DOHH2 (cell line): ENCODE data around the gene SLC49A3.

Experiments
- H3F3A ChIP-seq: fragments of 200-600 bp; sonication (generic), shearing (Covaris generic); 2 replicates; pipeline ENCODE4 v1.6.0; 2016; ENCODE audit warnings: antibody characterized with exemption, mild to moderate bottlenecking; ENCODE audit not compliant: control insufficient read depth, insufficient read depth
- H3K27ac ChIP-seq: fragments of 200-600 bp; sonication (generic); 2 replicates; pipeline ENCODE4 v1.5.1; 2014; ENCODE audit warnings: low read depth, mild to moderate bottlenecking, low read length, moderate library complexity
- H3K27me3 ChIP-seq: fragments of 200-600 bp; sonication (generic); 2 replicates; pipeline ENCODE4 v1.6.1; 2014; ENCODE audit warnings: mild to moderate bottlenecking, low read length, mixed read lengths; ENCODE audit not compliant: control insufficient read depth
- H3K36me3 ChIP-seq: fragments of 200-600 bp; sonication (generic); 2 replicates; pipeline ENCODE4 v1.6.1; 2014; ENCODE audit warnings: mild to moderate bottlenecking, low read length, moderate library complexity, mixed read lengths; ENCODE audit not compliant: control insufficient read depth
- H3K4me1 ChIP-seq: fragments of 200-600 bp; sonication (generic); 2 replicates; pipeline ENCODE4 v1.6.1; 2014; ENCODE audit warnings: mild to moderate bottlenecking, low read length, mixed read lengths; ENCODE audit not compliant: control insufficient read depth
- H3K4me2 ChIP-seq: fragments of 200-600 bp; sonication (generic); 2 replicates; pipeline ENCODE4 v1.6.0; 2014; ENCODE audit warnings: mild to moderate bottlenecking, low read length, moderate library complexity
- H3K4me3 ChIP-seq: fragments of 200-600 bp; sonication (generic); 2 replicates; pipeline ENCODE4 v1.5.1; 2014; ENCODE audit warnings: mild to moderate bottlenecking, low read length, mixed read lengths
- H3K79me2 ChIP-seq: fragments of 200-600 bp; sonication (generic); 2 replicates; pipeline ENCODE4 v1.6.1; 2014; ENCODE audit warnings: mild to moderate bottlenecking, low read length, mixed read lengths; ENCODE audit not compliant: control insufficient read depth
- H3K9me2 ChIP-seq: fragments of 200-600 bp; sonication (generic); replicated peaks from 2 replicates; pipeline ENCODE4 v1.6.1; 2014; ENCODE audit warnings: mild to moderate bottlenecking, low read length, mixed read lengths; ENCODE audit not compliant: control insufficient read depth
- H3K9me3 ChIP-seq: fragments of 200-600 bp; sonication (generic); 2 replicates; pipeline ENCODE4 v1.6.1; 2014; ENCODE audit warnings: antibody characterized with exemption, low read length, mixed read lengths; ENCODE audit not compliant: control insufficient read depth, insufficient read depth
- H4K20me1 ChIP-seq: fragments of 200-600 bp; sonication (generic); 2 replicates; pipeline ENCODE4 v1.6.0; 2014; ENCODE audit warnings: low read depth, mild to moderate bottlenecking, antibody characterized with exemption, low read length, moderate library complexity; ENCODE audit not compliant: control insufficient read depth, insufficient read depth
- EZH2phosphoT487 ChIP-seq: fragments of 200-600 bp; sonication (generic); IDR thresholded peaks from 2 replicates; pipeline ENCODE4 v1.6.1; 2017; ENCODE audit warnings: borderline replicate concordance, mild to moderate bottlenecking, antibody characterized with exemption, low read length, moderate library complexity, mixed read lengths
- TF ChIP-seq, protein P1 (sequence below): fragments of 200-600 bp; sonication (generic); IDR thresholded peaks from one replicate; pipeline ENCODE4 v1.5.1; 2014; ENCODE audit warnings: antibody characterized with exemption, mild to moderate bottlenecking, low read depth, low read length; ENCODE audit not compliant: poor library complexity, severe bottlenecking

SLC49A3 gene

DNA sequence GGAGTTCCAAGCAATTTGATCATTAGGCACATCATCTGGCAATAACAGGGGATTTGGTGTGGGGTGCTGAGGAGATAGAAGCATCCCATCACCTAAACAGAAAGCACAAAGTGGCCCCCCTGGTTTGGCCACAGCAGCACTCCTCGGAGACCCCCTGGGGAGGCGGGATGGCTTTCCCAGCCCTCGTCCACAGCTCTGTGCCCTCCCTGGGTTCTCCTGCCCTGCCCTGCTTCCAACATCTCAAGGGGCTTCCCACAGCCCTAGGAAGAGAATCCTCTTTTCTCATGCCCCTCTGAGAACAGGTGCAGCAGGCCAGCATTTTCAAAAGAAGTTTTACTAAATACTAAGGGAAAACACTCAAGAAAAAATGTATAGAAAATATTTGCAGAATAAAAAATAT lies 27.7 kb downstream of the SLC49A3 start:
- Histone ChIP-seq H3K9me2 (no peaks in the 10 kb centered on the region), H3K4me2 (no peak overlapping the region), H3K27ac (no peak overlapping the region), H3K4me3 (no peak overlapping the region), H3K9me3 (peaks cover 11% of the 10 kb centered on the region; the same call in 1 of the 2 replicates), H3F3A (no peaks in the 10 kb centered on the region), H3K36me3 (no peaks in the 10 kb centered on the region), H4K20me1 (no peaks in the 10 kb centered on the region), H3K4me1 (peaks cover 17% of the 10 kb centered on the region), H3K27me3 (no peaks in the 10 kb centered on the region), H3K79me2 (no peaks in the 10 kb centered on the region)
- TF ChIP-seq, protein P1, sequence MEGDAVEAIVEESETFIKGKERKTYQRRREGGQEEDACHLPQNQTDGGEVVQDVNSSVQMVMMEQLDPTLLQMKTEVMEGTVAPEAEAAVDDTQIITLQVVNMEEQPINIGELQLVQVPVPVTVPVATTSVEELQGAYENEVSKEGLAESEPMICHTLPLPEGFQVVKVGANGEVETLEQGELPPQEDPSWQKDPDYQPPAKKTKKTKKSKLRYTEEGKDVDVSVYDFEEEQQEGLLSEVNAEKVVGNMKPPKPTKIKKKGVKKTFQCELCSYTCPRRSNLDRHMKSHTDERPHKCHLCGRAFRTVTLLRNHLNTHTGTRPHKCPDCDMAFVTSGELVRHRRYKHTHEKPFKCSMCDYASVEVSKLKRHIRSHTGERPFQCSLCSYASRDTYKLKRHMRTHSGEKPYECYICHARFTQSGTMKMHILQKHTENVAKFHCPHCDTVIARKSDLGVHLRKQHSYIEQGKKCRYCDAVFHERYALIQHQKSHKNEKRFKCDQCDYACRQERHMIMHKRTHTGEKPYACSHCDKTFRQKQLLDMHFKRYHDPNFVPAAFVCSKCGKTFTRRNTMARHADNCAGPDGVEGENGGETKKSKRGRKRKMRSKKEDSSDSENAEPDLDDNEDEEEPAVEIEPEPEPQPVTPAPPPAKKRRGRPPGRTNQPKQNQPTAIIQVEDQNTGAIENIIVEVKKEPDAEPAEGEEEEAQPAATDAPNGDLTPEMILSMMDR = no peak
- no peak for TF ChIP-seq EZH2phosphoT487

DNA sequence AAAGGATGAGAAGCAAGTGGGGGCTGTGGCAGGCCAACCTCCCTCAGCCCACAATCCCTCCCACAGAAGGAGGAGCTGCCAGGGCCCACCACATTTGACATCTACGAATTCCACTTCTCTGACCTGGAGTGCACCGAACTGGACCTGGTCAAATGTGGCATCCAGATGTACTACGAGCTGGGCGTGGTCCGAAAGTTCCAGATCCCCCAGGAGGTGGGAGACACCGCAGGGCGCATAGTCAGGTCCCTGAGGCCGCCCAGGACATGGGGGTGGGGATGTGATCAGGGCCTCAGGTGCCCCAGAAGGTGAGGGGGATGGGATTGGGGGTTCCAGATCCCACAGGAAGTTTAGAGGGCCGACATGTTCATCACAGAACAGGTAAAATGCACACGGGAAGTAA lies 28.6 kb downstream of the SLC49A3 start:
- Histone ChIP-seq H3K9me3 (peaks cover 11% of the 10 kb centered on the region; the same call in 1 of the 2 replicates), H3K27ac (no peak overlapping the region), H3K79me2 (no peaks in the 10 kb centered on the region), H3K36me3 (no peaks in the 10 kb centered on the region), H3K4me1 (peaks cover 17% of the 10 kb centered on the region), H3K9me2 (no peaks in the 10 kb centered on the region), H3K27me3 (no peaks in the 10 kb centered on the region), H3K4me3 (no peak overlapping the region), H3K4me2 (no peak overlapping the region), H4K20me1 (no peaks in the 10 kb centered on the region), H3F3A (no peaks in the 10 kb centered on the region)
- TF ChIP-seq EZH2phosphoT487 = no peak
- TF ChIP-seq, protein P1 = no peak

DNA sequence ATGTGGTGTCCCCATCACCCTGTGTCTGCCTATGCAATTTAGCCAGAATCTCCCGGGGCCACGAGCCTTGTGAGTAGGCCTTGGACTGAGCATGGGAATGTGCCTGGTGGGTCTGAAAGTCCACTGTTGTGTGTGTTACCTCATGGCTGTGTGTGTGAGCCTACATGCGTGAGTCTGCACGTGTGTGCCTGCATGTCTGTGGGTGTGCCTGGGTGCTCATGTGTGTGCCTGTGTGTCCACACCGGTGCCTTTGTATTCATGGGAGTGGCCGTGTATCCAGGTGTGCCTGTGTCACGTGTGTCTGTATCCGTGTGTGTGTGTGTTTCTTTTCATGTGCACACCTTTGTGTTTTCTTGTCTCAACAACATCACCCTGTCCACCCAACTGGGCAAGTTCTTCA lies 29.1 kb downstream of the SLC49A3 start:
- H3K9me3 ChIP-seq = peaks cover 11% of the 10 kb centered on the region; the same call in 1 of the 2 replicates
- H3K79me2 ChIP-seq = no peaks in the 10 kb centered on the region
- H3K27ac ChIP-seq = no peak overlapping the region
- H3K4me1 ChIP-seq = peaks cover 17% of the 10 kb centered on the region
- TF ChIP-seq EZH2phosphoT487 = no peak
- TF ChIP-seq, protein P1 = no peak
- H3K4me2 ChIP-seq = no peak overlapping the region
- H4K20me1 ChIP-seq = no peaks in the 10 kb centered on the region
- no peaks in the 10 kb centered on the region for H3K9me2 ChIP-seq
- no peaks in the 10 kb centered on the region for H3F3A ChIP-seq
- no peaks in the 10 kb centered on the region for H3K27me3 ChIP-seq
- H3K4me3 ChIP-seq = no peak overlapping the region
- H3K36me3 ChIP-seq = no peaks in the 10 kb centered on the region
